HG03039 (cell line): Measurements from ENCODE around the gene FAM110A.
"Not testable (repeated sequence)": the region's sequence is repeated elsewhere in the genome, so short reads cannot be mapped to it uniquely, and the experiment has no call there.

Source experiments
- ATAC-seq: cut with Tn5 transposase; IDR thresholded peaks from one replicate; pipeline ENCODE4 v1.9.1; 2021; ENCODE audit warnings: mild to moderate bottlenecking, moderate library complexity; ENCODE audit not compliant: unreplicated experiment

The FAM110A gene

GRCh38 chr20:841568-842546, 8.3 kb downstream of the FAM110A start:
- no peak for ATAC-seq

GRCh38 chr20:842547-842940, 9.0 kb downstream of the FAM110A start:
- no peak for ATAC-seq

GRCh38 chr20:843912-844311, 10.4 kb downstream of the FAM110A start:
- no peak for ATAC-seq

- ATAC-seq: peak; percentile 92
These were observed 11.1 kb downstream of the FAM110A start for GRCh38 chr20:844473-845225.

GRCh38 chr20:845226-845868, 11.8 kb downstream of the FAM110A start:
- ATAC-seq: no peak

- ATAC-seq: no peak
These were observed 12.7 kb downstream of the FAM110A start for GRCh38 chr20:845941-846893.

- no peak for ATAC-seq
These were observed 13.4 kb downstream of the FAM110A start for GRCh38 chr20:846894-847278.

GRCh38 chr20:848193-848592, 14.7 kb downstream of the FAM110A start:
- no peak for ATAC-seq

- ATAC-seq: not testable (repeated sequence)
These were observed 15.2 kb downstream of the FAM110A start for GRCh38 chr20:848731-849130.

GRCh38 chr20:853406-853996, 20.0 kb downstream of the FAM110A start:
- ATAC-seq: no peak

- ATAC-seq: no peak
These were observed 21.1 kb downstream of the FAM110A start for GRCh38 chr20:854601-855000.

- no peak for ATAC-seq
These were observed 22.2 kb downstream of the FAM110A start for GRCh38 chr20:855466-856360.

GRCh38 chr20:856361-856775, 22.9 kb downstream of the FAM110A start:
- ATAC-seq: no peak

- ATAC-seq: no peak
These were observed 24.5 kb downstream of the FAM110A start for GRCh38 chr20:858011-858410.

- ATAC-seq: no peak
These were observed 26.3 kb downstream of the FAM110A start for GRCh38 chr20:859751-860231.

GRCh38 chr20:860891-861290, 27.4 kb downstream of the FAM110A start:
- ATAC-seq: no peak

- no peak for ATAC-seq
These were observed 31.9 kb downstream of the FAM110A start for GRCh38 chr20:865440-865839.

- no peak for ATAC-seq
These were observed 34.8 kb downstream of the FAM110A start for GRCh38 chr20:868279-868678.

- no peak for ATAC-seq
These were observed 36.1 kb downstream of the FAM110A start for GRCh38 chr20:869606-870005.
